Measurements from ENCODE around the gene MCCD1. TPM values are rescaled to one million over a fixed set of nuclear protein-coding genes. Genes with fewer than 3 reads are reported as not detected.
A peak's percentile ranks its signal among the peaks of the same experiment; 100 is the strongest.

The MCCD1 gene
- total RNA-seq, 1 experiment from 2014 or later, result not detected

- Mint-ChIP-seq H3K4me3 (no peak overlapping the region), H3K27me3 (ENCODE audit: low read depth) (no peaks in the 10 kb centered on the region), H3K27ac (no peak overlapping the region), H3K36me3 (peaks cover 89% of the 10 kb centered on the region), H3K9me3 (no peaks in the 10 kb centered on the region), H3K4me1 (peaks cover 49% of the 10 kb centered on the region)
- DNase-seq (ENCODE audit: low spot score) (no peak), ATAC-seq (no peak)
- TF ChIP-seq ZNF671 (CRISPR knock-in tag; IDR thresholded peaks at IDR 0.05), result 0 out of 2 replicates have a peak, but pooled peaks have one; percentile 29
- peak; percentile 24; the same call in 1 of the 2 replicates for TF ChIP-seq ZNF425 (CRISPR knock-in tag; conservative IDR thresholded peaks at IDR 0.05)
- TF ChIP-seq SMAD4 (CRISPR knock-in tag; IDR thresholded peaks at IDR 0.05), result no peak
- POLR2A ChIA-PET, result no interaction called here
- CTCF ChIA-PET, result no interaction called here
These were observed 5.2 kb downstream of the MCCD1 start for GRCh38 chr6:31534011-31534410.

GRCh38 chr6:31534521-31535040, 5.8 kb downstream of the MCCD1 start:
- POLR2A ChIA-PET, result no interaction called here

More at GRCh38 chr6:31534521-31535040, 5.8 kb downstream of the MCCD1 start:
- Mint-ChIP-seq H3K27ac (peak overlapping the region; percentile 68), H3K27me3 (ENCODE audit: low read depth) (no peaks in the 10 kb centered on the region), H3K36me3 (peaks cover 93% of the 10 kb centered on the region), H3K9me3 (no peaks in the 10 kb centered on the region), H3K4me3 (no peak overlapping the region), H3K4me1 (peaks cover 51% of the 10 kb centered on the region)
- ATAC-seq (no peak), DNase-seq (ENCODE audit: low spot score) (no peak)
- TF ChIP-seq ATF1 (CRISPR knock-in tag; IDR thresholded peaks at IDR 0.05) (no peak), ZSCAN18 (CRISPR knock-in tag; IDR thresholded peaks at IDR 0.05) (no peak), SMAD4 (CRISPR knock-in tag; IDR thresholded peaks at IDR 0.05) (no peak), STAT6 (CRISPR knock-in tag; conservative IDR thresholded peaks at IDR 0.05; ENCODE audit: low read depth) (no peak), ETV6 (CRISPR knock-in tag; IDR thresholded peaks at IDR 0.05) (no peak), USF2 (CRISPR knock-in tag; IDR thresholded peaks at IDR 0.05) (no peak), ARID4B (CRISPR knock-in tag; IDR thresholded peaks at IDR 0.05; ENCODE audit: borderline replicate concordance) (no peak), OVOL2 (CRISPR knock-in tag; IDR thresholded peaks at IDR 0.05; ENCODE audit: borderline replicate concordance) (no peak), PRDM15 (CRISPR knock-in tag; IDR thresholded peaks at IDR 0.05) (no peak), E2F5 (CRISPR knock-in tag; IDR thresholded peaks at IDR 0.05) (no peak)
- CTCF ChIA-PET, result no interaction called here
